ENCODE measurements around the gene PRPH. TPM values are rescaled to one million over a fixed set of nuclear protein-coding genes. Genes with fewer than 3 reads are reported as not detected.
A peak's percentile ranks its signal among the peaks of the same experiment; 100 is the strongest.

The PRPH gene
- total RNA-seq, 4 donors from 2014 or later = 3.0 to 16.2 (median 5.8) TPM

DNA sequence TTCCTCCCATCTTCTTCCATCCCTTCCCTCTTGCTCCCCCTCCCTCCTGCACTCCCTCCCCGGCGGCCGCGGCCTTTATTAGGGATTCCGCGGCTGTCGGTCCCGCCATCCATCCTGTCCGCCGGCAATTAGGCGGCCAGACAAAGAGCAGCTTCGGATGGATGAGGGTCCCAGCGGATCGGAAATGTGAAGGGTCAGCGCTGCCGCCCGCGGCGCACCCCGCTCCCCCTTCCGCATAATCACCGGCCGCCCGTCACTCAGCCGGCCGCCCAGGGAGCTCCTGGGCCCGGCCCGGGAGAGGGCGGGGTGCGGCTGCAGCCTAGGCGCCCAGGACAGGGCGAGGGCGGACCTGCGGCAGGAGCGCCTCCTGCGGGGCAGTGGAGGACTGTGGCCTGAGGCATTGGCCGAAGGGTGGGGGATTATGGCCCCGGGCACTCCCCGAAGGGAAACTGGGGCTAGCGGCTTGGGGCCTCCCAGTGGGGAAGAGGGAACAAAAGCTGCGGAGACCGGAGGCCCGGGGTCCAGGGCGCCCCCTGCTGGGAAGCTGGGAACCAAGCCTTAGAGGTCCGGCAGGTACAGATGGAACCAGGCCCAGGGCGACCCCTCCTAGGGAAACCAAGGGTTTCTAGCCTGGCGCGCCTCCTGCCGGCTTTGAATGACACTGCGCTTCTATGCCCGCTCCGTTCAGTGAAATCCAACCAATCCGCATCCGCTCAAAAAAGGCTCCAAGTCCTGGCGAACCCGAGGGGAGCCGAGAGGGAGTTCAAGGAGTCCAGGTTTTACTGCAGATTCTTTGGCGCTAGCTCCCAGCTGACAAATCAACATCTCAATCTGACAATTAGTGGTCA, 47.3 kb downstream of the PRPH start:
- no peaks in the 10 kb centered on the region for H3K36me3 ChIP-seq
- H3K4me1 ChIP-seq = peaks cover 13 to 48% (median 41%) of the 10 kb centered on the region in 3 donors
- peaks cover 88% of the 10 kb centered on the region for H3K27me3 ChIP-seq
- TF ChIP-seq CTCF (IDR thresholded peaks at IDR 0.05) (peak in 3 of 4 experiments; percentile 67 to 82 (median 69)), POLR2A (IDR thresholded peaks at IDR 0.05) (no peak), EP300 (IDR thresholded peaks at IDR 0.05) (no peak), POLR2AphosphoS5 (IDR thresholded peaks at IDR 0.05) (no peak)
- peak; percentile 54 for ATAC-seq
- peak overlapping the region in 1 of 4 donors; percentile 62 for H3K27ac ChIP-seq
- 0% methylated on average over 3 to 8 of the region's 58 CpGs for WGBS, 2 donors (ENCODE audit: low coverage in 1 of 2)
- H3K4me3 ChIP-seq = peak overlapping the region; percentile 8 to 56
- H3K9me3 ChIP-seq = no peaks in the 10 kb centered on the region

- H3K36me3 ChIP-seq = no peaks in the 10 kb centered on the region
- 0 to 17% methylated on average over 6 to 8 of the region's 33 CpGs for WGBS, 2 donors (ENCODE audit: low coverage in 1 of 2)
- H3K27ac ChIP-seq = peak overlapping the region in 1 of 4 donors; percentile 8
- no peak for TF ChIP-seq EP300 (IDR thresholded peaks at IDR 0.05)
- TF ChIP-seq CTCF (IDR thresholded peaks at IDR 0.05) = no peak
- no peak for TF ChIP-seq POLR2A (IDR thresholded peaks at IDR 0.05)
- TF ChIP-seq POLR2AphosphoS5 (IDR thresholded peaks at IDR 0.05) = no peak
- peaks cover 88% of the 10 kb centered on the region for H3K27me3 ChIP-seq
- H3K4me3 ChIP-seq = peak overlapping the region in 1 of 2 donors; percentile 56
- peaks cover 15 to 55% (median 48%) of the 10 kb centered on the region in 3 donors for H3K4me1 ChIP-seq
- ATAC-seq = no peak
- no peaks in the 10 kb centered on the region for H3K9me3 ChIP-seq
Measured at GRCh38 chr12:49342914-49343731, 48.2 kb downstream of the PRPH start.

GRCh38 chr12:49344486-49345050, 49.6 kb downstream of the PRPH start:
- no peaks in the 10 kb centered on the region for H3K9me3 ChIP-seq
- H3K27ac ChIP-seq = no peak overlapping the region
- ATAC-seq = no peak
- H3K4me1 ChIP-seq = peaks cover 15 to 57% (median 48%) of the 10 kb centered on the region in 3 donors
- peaks cover 88% of the 10 kb centered on the region for H3K27me3 ChIP-seq
- 50% methylated on average over 2 to 3 of the region's 15 CpGs for WGBS, 2 donors (ENCODE audit: low coverage in 1 of 2)
- H3K4me3 ChIP-seq = peak overlapping the region in 1 of 2 donors; percentile 52
- TF ChIP-seq EP300 (IDR thresholded peaks at IDR 0.05) (no peak), POLR2AphosphoS5 (IDR thresholded peaks at IDR 0.05) (no peak), POLR2A (IDR thresholded peaks at IDR 0.05) (no peak), CTCF (IDR thresholded peaks at IDR 0.05) (no peak)
- no peaks in the 10 kb centered on the region for H3K36me3 ChIP-seq

- no peak for TF ChIP-seq POLR2AphosphoS5 (IDR thresholded peaks at IDR 0.05)
- TF ChIP-seq POLR2A (IDR thresholded peaks at IDR 0.05) = no peak
- no peak for TF ChIP-seq EP300 (IDR thresholded peaks at IDR 0.05)
- TF ChIP-seq CTCF (IDR thresholded peaks at IDR 0.05) = no peak
- H3K4me3 ChIP-seq = peak overlapping the region; percentile 12 to 52
- no peaks in the 10 kb centered on the region for H3K9me3 ChIP-seq
- H3K4me1 ChIP-seq = peaks cover 15 to 57% (median 48%) of the 10 kb centered on the region in 3 donors
- H3K27me3 ChIP-seq = peaks cover 89% of the 10 kb centered on the region
- H3K27ac ChIP-seq = no peak overlapping the region
- WGBS, 2 donors (ENCODE audit: low coverage in 1 of 2) = 0% methylated on average over 14 of the region's 70 CpGs; no CpG with 5 or more reads in 1 of the 2 donors
- no peak for ATAC-seq
- no peaks in the 10 kb centered on the region for H3K36me3 ChIP-seq
Measured at GRCh38 chr12:49345051-49345824, 50.3 kb downstream of the PRPH start.
